ENCODE data around the gene SAMD9L. TPM values are rescaled to one million over a fixed set of nuclear protein-coding genes. Genes with fewer than 3 reads are reported as not detected.

The SAMD9L gene
- total RNA-seq, 1 donor from 2014 or later: 17.2 TPM

GRCh38 chr7:93164766-93165165, 16.6 kb upstream of the SAMD9L start:
- intact Hi-C loops (cut with micrococcal nuclease): loop anchor here (2.0 to 5.0 kb wide), 2 partner anchors 16 to 47 kb away; partner anchors contain the start of genes SAMD9 and SAMD9L
- H3K4me3 Mint-ChIP-seq: no peak overlapping the region
- peaks cover 2% of the 10 kb centered on the region for H3K27me3 Mint-ChIP-seq (ENCODE audit: insufficient read depth)
- no peak overlapping the region for H3K27ac Mint-ChIP-seq
- H3K36me3 Mint-ChIP-seq (ENCODE audit: low read depth): peaks cover 11% of the 10 kb centered on the region
- peaks cover 40% of the 10 kb centered on the region for H3K9me3 Mint-ChIP-seq
- DNase-seq (ENCODE audit: low spot score): no peak
- no peaks in the 10 kb centered on the region for H3K4me1 Mint-ChIP-seq (ENCODE audit: low read depth)

DNA sequence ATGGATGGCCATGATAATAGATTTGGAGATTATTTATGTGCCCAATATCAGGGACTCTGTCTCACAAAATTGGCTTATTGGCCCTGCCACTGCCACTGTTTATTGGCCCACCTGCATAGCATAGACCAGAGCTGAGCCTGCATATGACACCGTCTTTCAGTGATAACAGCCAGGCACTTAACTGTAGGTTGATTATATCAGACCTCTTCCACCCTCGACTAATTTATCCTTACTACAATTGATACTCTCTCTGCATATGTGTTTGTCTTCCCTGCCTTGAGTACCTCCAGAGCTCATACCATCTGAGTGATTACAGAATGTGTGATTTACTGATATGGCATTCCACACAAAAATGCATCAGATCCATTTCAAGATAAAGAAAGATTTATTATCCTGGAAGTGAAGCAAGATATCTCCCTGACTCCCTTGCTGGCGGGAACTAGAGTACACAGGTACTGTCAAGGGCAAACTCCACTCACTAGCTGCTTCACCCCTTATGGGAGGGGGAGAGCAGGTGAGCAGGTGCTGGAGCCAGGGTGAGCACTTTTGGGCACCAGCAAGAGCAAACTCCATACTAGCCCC, 13.1 kb upstream of the SAMD9L start:
- H3K4me3 Mint-ChIP-seq: no peak overlapping the region
- intact Hi-C loops (cut with micrococcal nuclease): no loop called here
- H3K36me3 Mint-ChIP-seq (ENCODE audit: low read depth): peaks cover 7% of the 10 kb centered on the region
- H3K9me3 Mint-ChIP-seq: peaks cover 23% of the 10 kb centered on the region
- H3K27ac Mint-ChIP-seq: no peak overlapping the region
- DNase-seq (ENCODE audit: low spot score): no peak
- H3K4me1 Mint-ChIP-seq (ENCODE audit: low read depth): peaks cover 8% of the 10 kb centered on the region
- no peaks in the 10 kb centered on the region for H3K27me3 Mint-ChIP-seq (ENCODE audit: insufficient read depth)

DNA sequence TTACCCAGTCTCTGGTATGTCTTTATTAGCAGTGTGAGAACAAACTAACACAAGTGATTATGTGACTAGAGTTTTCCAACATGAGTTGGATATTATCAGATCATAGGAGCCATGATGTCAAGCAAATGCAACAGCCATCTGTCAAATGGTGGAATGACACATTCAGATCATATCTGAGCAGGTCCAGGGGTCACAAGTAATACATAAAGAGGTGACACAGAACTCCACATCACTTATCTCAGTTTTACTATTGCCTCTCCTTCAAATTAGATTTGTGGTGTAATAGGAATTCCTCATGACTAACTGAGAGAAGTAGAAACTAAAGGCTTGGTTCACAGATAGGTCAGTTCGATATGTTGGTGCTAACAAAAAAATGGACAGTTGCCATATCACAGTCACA, 12.2 kb upstream of the SAMD9L start:
- Mint-ChIP-seq H3K36me3 (ENCODE audit: low read depth) (peaks cover 7% of the 10 kb centered on the region), H3K9me3 (peaks cover 23% of the 10 kb centered on the region)

DNA sequence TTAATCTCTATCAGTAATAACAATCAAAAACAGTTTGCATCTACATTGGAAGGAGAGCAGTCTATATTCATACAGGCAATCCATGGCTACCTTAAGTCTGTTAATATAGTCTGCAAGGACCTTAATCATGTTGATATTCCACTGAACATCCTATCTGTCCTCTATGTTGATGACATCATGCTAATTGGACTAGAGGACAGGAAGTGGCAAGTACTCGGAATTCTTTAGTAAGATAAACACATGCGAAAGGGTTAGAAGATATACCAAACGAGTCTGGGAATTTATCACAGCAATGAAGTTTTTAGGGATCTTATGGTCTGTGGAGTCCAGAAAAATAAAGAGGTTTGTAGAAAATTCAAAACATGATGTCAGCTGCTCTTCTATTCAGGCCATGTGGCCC, 11.3 kb upstream of the SAMD9L start:
- Mint-ChIP-seq H3K27ac (no peak overlapping the region), H3K27me3 (ENCODE audit: insufficient read depth) (no peaks in the 10 kb centered on the region), H3K4me3 (no peak overlapping the region), H3K9me3 (peaks cover 23% of the 10 kb centered on the region), H3K36me3 (ENCODE audit: low read depth) (peaks cover 7% of the 10 kb centered on the region), H3K4me1 (ENCODE audit: low read depth) (peaks cover 8% of the 10 kb centered on the region)
- no peak for DNase-seq (ENCODE audit: low spot score)
- intact Hi-C loops (cut with micrococcal nuclease): no loop called here

More for the DNA sequence above, 12.2 kb upstream of the SAMD9L start:
- no peak for DNase-seq (ENCODE audit: low spot score)
- no peak overlapping the region for H3K27ac Mint-ChIP-seq
- intact Hi-C loops (cut with micrococcal nuclease): no loop called here
- H3K4me1 Mint-ChIP-seq (ENCODE audit: low read depth): peaks cover 8% of the 10 kb centered on the region
- no peak overlapping the region for H3K4me3 Mint-ChIP-seq
- H3K27me3 Mint-ChIP-seq (ENCODE audit: insufficient read depth): no peaks in the 10 kb centered on the region

DNA sequence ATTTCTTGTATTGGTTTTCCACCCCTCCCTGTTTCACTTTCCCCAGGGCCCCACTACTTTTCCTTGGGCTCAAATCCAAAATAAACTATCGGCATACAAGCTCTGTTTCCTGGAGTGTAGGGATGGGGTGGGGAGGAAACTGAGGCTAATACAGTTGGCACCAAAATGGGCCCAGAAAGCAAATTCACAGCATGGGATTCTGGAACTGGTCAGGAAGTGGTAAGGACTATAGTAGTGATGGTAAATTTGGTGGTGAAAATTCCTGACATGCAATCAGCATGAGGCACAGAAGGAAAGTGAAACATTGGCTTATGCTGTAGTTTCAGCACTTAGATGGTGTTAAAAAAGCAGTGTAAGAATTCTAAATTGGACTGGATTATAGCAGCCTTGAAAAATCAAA, 8.7 kb upstream of the SAMD9L start:
- DNase-seq (ENCODE audit: low spot score): no peak
- Mint-ChIP-seq H3K4me3 (no peak overlapping the region), H3K9me3 (peaks cover 14% of the 10 kb centered on the region), H3K4me1 (ENCODE audit: low read depth) (peaks cover 8% of the 10 kb centered on the region), H3K36me3 (ENCODE audit: low read depth) (no peaks in the 10 kb centered on the region), H3K27ac (no peak overlapping the region), H3K27me3 (ENCODE audit: insufficient read depth) (no peaks in the 10 kb centered on the region)
- intact Hi-C loops (cut with micrococcal nuclease): no loop called here

GRCh38 chr7:93150200-93150835, 2.1 kb upstream of the SAMD9L start:
- intact Hi-C loops (cut with micrococcal nuclease): no loop called here
- no peak overlapping the region for H3K27ac Mint-ChIP-seq
- H3K27me3 Mint-ChIP-seq (ENCODE audit: insufficient read depth): no peaks in the 10 kb centered on the region
- H3K9me3 Mint-ChIP-seq: peaks cover 7% of the 10 kb centered on the region
- H3K4me3 Mint-ChIP-seq: no peak overlapping the region
- H3K36me3 Mint-ChIP-seq (ENCODE audit: low read depth): peaks cover 19% of the 10 kb centered on the region
- DNase-seq (ENCODE audit: low spot score): no peak
- H3K4me1 Mint-ChIP-seq (ENCODE audit: low read depth): peaks cover 48% of the 10 kb centered on the region

- intact Hi-C loops (cut with micrococcal nuclease): loop anchor here (1.0 to 10.0 kb wide), 5 partner anchors 16 to 1206 kb away; partner anchors contain the start of genes AKAP9, BET1 and FAM133B
- DNase-seq (ENCODE audit: low spot score): no peak
- Mint-ChIP-seq H3K9me3 (peaks cover 7% of the 10 kb centered on the region), H3K4me3 (peak overlapping the region; percentile 93), H3K36me3 (ENCODE audit: low read depth) (peaks cover 25% of the 10 kb centered on the region), H3K27me3 (ENCODE audit: insufficient read depth) (no peaks in the 10 kb centered on the region), H3K27ac (peak overlapping the region; percentile 93), H3K4me1 (ENCODE audit: low read depth) (peaks cover 58% of the 10 kb centered on the region)
These were observed 542 bp upstream of the SAMD9L start for GRCh38 chr7:93148727-93149126.

GRCh38 chr7:93147363-93147762, 822 bp downstream of the SAMD9L start:
- H3K36me3 Mint-ChIP-seq (ENCODE audit: low read depth): peaks cover 25% of the 10 kb centered on the region
- peaks cover 7% of the 10 kb centered on the region for H3K9me3 Mint-ChIP-seq
- peak overlapping the region; percentile 87 for H3K27ac Mint-ChIP-seq
- intact Hi-C loops (cut with micrococcal nuclease): loop anchor here (1.0 to 10.0 kb wide), 5 partner anchors 81 to 1205 kb away; partner anchors contain the start of genes AKAP9, BET1, FAM133B and PEX1
- H3K4me3 Mint-ChIP-seq: peak overlapping the region; percentile 93
- H3K27me3 Mint-ChIP-seq (ENCODE audit: insufficient read depth): no peaks in the 10 kb centered on the region
- DNase-seq (ENCODE audit: low spot score): peak; percentile 22
- H3K4me1 Mint-ChIP-seq (ENCODE audit: low read depth): peaks cover 68% of the 10 kb centered on the region

- peaks cover 7% of the 10 kb centered on the region for H3K9me3 Mint-ChIP-seq
- intact Hi-C loops (cut with micrococcal nuclease): loop anchor here (1.0 to 10.0 kb wide), 6 partner anchors 82 to 1204 kb away; partner anchors contain the start of genes AKAP9, BET1, FAM133B and PEX1
- peak overlapping the region; percentile 93 for H3K4me3 Mint-ChIP-seq
- H3K4me1 Mint-ChIP-seq (ENCODE audit: low read depth): peaks cover 68% of the 10 kb centered on the region
- peak overlapping the region; percentile 88 for H3K27ac Mint-ChIP-seq
- peak; percentile 4 for DNase-seq (ENCODE audit: low spot score)
- H3K36me3 Mint-ChIP-seq (ENCODE audit: low read depth): peaks cover 25% of the 10 kb centered on the region
- H3K27me3 Mint-ChIP-seq (ENCODE audit: insufficient read depth): no peaks in the 10 kb centered on the region
These were observed 1.6 kb downstream of the SAMD9L start for GRCh38 chr7:93146472-93147141.

- intact Hi-C loops (cut with micrococcal nuclease): loop anchor here (1.0 to 10.0 kb wide), 5 partner anchors 436 to 1204 kb away; partner anchors contain the start of genes AKAP9, BET1, FAM133B and PEX1
- Mint-ChIP-seq H3K36me3 (ENCODE audit: low read depth) (peaks cover 25% of the 10 kb centered on the region), H3K27ac (peak overlapping the region; percentile 88), H3K27me3 (ENCODE audit: insufficient read depth) (no peaks in the 10 kb centered on the region), H3K4me1 (ENCODE audit: low read depth) (peaks cover 68% of the 10 kb centered on the region), H3K4me3 (peak overlapping the region; percentile 93), H3K9me3 (peaks cover 7% of the 10 kb centered on the region)
- no peak for DNase-seq (ENCODE audit: low spot score)
These were observed 2.1 kb downstream of the SAMD9L start for GRCh38 chr7:93146036-93146435.

- peaks cover 65% of the 10 kb centered on the region for H3K4me1 Mint-ChIP-seq (ENCODE audit: low read depth)
- peak overlapping the region; percentile 21 for H3K27ac Mint-ChIP-seq
- no peaks in the 10 kb centered on the region for H3K27me3 Mint-ChIP-seq (ENCODE audit: insufficient read depth)
- intact Hi-C loops (cut with micrococcal nuclease): loop anchor here (5.0 to 10.0 kb wide), 3 partner anchors 553 to 1203 kb away; partner anchors contain the start of genes AKAP9, BET1 and FAM133B
- no peak for DNase-seq (ENCODE audit: low spot score)
- peaks cover 7% of the 10 kb centered on the region for H3K9me3 Mint-ChIP-seq
- peaks cover 23% of the 10 kb centered on the region for H3K36me3 Mint-ChIP-seq (ENCODE audit: low read depth)
- H3K4me3 Mint-ChIP-seq: peak overlapping the region; percentile 93
These were observed 2.8 kb downstream of the SAMD9L start for GRCh38 chr7:93145354-93145753.

DNA sequence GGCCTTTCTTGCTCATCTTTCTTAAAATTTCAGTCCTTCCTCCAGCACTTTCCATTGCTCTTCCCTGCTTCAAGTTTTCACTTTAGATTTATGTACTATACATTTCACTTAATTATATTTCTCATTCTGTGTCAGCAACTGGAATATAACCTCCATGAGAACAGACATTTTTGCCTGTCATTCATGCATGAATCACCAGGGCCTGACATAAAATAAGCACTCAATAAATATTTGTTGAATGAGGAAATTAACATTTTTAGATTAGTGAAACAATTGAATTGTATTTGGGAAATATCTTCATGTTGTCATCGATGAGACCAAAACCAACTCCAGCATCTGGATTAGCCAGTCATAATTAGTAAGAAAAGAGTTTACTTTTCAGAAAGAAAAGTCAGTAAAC, 6.1 kb downstream of the SAMD9L start:
- DNase-seq (ENCODE audit: low spot score): no peak
- Mint-ChIP-seq H3K4me1 (ENCODE audit: low read depth) (peaks cover 42% of the 10 kb centered on the region), H3K27me3 (ENCODE audit: insufficient read depth) (no peaks in the 10 kb centered on the region), H3K36me3 (ENCODE audit: low read depth) (peaks cover 28% of the 10 kb centered on the region), H3K27ac (no peak overlapping the region), H3K9me3 (peaks cover 8% of the 10 kb centered on the region), H3K4me3 (no peak overlapping the region)
- intact Hi-C loops (cut with micrococcal nuclease): loop anchor here (1.0 to 10.0 kb wide), 2 partner anchors 9 to 863 kb away; partner anchors contain the start of gene BET1
